ENCODE data around the gene ADAMTSL2. TPM values are rescaled to one million over a fixed set of nuclear protein-coding genes. Genes with fewer than 3 reads are reported as not detected.

The ADAMTSL2 gene
- total RNA-seq, 1 donor from 2014 or later, result not detected

DNA sequence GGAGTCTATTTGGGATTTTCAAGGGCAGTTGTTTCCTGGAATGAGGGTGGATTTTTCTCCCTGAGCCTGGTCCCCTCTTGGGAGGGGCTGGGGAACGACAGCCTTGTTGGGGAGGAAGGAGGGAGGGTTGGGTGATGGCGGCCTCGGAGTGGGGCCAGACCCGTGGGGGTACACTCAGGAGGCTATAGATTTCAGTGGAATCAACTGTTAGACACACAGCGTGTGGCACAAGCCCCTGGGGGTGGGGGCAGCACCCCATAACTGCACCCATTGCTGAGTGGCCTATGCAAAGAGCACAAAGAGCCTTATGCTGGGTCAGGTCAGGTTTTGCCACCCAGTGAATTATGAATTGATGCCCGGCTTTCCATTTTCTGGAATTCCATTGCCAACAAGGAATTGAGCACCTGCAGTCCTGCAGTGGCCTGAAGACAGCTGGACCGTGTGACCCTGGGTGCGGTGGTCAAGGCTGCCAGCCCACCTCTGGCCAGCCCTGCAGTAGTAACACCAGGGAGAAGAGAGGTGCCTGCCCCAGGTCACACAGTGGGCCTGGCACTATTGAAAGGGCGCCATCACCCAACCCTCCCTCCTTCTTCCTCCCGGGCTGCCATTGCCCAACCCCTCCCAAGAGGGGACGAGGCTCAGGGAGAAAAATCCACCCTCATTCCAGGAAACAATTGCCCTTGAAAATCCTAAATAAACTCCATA, 18.1 kb upstream of the ADAMTSL2 start:
- DNase-seq (ENCODE audit: low spot score), result no peak
- Mint-ChIP-seq H3K9me3 (no peaks in the 10 kb centered on the region), H3K27ac (no peak overlapping the region), H3K27me3 (ENCODE audit: low read depth) (no peaks in the 10 kb centered on the region), H3K4me1 (ENCODE audit: low read depth) (no peaks in the 10 kb centered on the region), H3K36me3 (ENCODE audit: low read depth) (no peaks in the 10 kb centered on the region), H3K4me3 (ENCODE audit: low read depth) (no peak overlapping the region)
- intact Hi-C loops (cut with micrococcal nuclease), result no loop called here

DNA sequence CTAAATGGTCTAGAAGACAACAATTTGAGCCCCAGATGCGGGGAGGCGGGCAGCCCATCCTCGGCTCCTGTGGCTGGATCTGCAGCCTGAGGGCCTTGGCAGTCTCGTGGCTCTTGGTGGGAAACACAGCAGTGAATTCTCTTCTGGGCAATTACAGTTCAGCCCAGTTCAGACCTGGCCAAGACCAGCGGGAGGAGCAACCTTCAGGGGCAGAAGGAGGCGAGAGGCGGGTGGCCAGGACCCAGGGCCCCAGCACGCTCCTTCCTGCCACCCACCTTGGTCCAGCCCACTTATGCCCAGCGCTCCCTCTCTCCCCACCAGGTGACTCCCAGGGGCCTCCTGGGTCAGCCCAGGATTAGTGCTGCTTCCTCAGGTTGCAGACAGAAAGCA, 17.5 kb upstream of the ADAMTSL2 start:
- no peak for DNase-seq (ENCODE audit: low spot score)
- no peaks in the 10 kb centered on the region for H3K9me3 Mint-ChIP-seq
- H3K27me3 Mint-ChIP-seq (ENCODE audit: low read depth), result no peaks in the 10 kb centered on the region
- no peak overlapping the region for H3K27ac Mint-ChIP-seq
- no peaks in the 10 kb centered on the region for H3K36me3 Mint-ChIP-seq (ENCODE audit: low read depth)
- H3K4me1 Mint-ChIP-seq (ENCODE audit: low read depth), result no peaks in the 10 kb centered on the region
- no peak overlapping the region for H3K4me3 Mint-ChIP-seq (ENCODE audit: low read depth)
- intact Hi-C loops (cut with micrococcal nuclease), result no loop called here

DNA sequence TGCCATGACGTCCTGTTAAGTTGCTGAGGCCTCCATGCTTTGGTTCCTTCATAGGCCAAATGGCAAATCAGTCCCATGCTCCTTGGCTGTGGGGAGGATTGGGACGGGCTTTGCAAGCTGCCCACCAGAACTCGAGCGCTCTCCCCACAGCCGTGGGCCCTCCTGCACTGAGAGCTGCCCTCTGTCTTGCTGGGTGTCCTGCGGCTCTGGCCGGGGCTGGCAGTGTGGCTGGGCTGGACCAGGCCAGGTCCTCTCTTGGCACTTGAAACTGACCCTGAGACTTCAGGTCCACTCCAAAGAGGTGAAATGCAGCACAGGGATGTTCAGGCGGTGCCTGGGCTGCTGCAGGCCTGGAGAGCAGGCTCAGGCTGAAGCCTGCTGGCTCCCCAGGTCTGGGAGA, 16.8 kb upstream of the ADAMTSL2 start:
- Mint-ChIP-seq H3K27ac (no peak overlapping the region), H3K36me3 (ENCODE audit: low read depth) (no peaks in the 10 kb centered on the region), H3K9me3 (no peaks in the 10 kb centered on the region), H3K4me1 (ENCODE audit: low read depth) (no peaks in the 10 kb centered on the region), H3K4me3 (ENCODE audit: low read depth) (no peak overlapping the region), H3K27me3 (ENCODE audit: low read depth) (no peaks in the 10 kb centered on the region)
- DNase-seq (ENCODE audit: low spot score), result no peak
- intact Hi-C loops (cut with micrococcal nuclease), result no loop called here

DNA sequence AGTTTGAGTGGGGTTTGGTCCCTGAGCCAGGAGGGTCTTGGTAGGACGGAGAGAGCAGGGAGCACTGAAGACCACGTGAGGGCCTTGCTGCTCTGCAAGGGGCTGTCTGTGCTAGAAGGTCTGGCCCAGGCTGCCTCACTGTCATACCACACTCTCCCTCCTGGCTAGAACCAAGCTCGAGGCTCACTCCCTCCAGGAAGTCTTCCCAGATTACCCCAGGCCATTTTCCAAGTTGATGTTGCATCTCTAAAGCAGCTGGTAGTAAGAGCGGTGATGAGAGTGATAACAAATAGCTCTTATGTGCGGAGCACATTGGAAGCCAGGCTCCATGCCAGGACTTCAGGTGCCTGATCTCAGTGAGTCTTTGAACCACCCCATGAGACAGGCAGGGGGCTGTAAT, 16.3 kb upstream of the ADAMTSL2 start:
- H3K27me3 Mint-ChIP-seq (ENCODE audit: low read depth), result no peaks in the 10 kb centered on the region
- H3K4me1 Mint-ChIP-seq (ENCODE audit: low read depth), result no peaks in the 10 kb centered on the region
- H3K9me3 Mint-ChIP-seq, result no peaks in the 10 kb centered on the region
- no peak overlapping the region for H3K27ac Mint-ChIP-seq
- no peak for DNase-seq (ENCODE audit: low spot score)
- H3K4me3 Mint-ChIP-seq (ENCODE audit: low read depth), result no peak overlapping the region
- intact Hi-C loops (cut with micrococcal nuclease), result no loop called here
- H3K36me3 Mint-ChIP-seq (ENCODE audit: low read depth), result no peaks in the 10 kb centered on the region

DNA sequence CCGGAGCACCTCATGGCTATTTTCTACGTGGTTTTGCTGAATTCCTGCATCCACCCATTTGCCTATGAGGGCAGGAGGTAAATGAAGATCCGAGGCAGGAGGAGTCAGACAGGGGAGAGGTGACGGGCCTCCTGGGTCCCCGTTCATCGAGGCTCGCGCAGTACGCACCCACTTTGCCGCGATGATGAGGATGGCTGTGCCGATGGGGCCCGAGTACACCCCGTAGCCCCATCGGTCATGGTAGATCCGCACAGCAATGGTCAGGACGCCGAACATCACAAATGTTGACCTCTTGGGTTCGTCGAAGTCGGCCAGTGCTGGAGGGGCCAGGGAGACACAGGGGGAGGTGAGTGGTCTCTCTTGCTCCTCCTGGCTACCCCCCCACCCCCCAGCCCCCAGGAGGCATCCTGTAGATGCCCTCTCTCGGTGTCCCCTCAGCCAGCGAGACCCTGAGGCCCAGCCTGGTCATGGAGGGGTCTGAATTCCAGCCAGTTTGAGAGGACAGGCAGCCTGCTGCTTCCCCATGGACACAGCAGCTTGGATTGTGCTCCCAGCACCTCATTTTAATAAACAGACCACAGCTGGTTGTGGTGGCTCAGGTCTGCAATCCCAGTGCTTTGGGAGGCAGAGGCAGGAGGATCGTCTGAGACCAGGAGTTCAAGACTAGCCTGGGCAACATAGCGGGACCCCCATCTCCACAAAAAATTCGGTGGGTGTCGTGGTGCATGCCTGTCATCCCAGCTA, 15.6 kb upstream of the ADAMTSL2 start:
- no peak overlapping the region for H3K27ac Mint-ChIP-seq

GRCh38 chr9:133519693-133520092, 14.8 kb upstream of the ADAMTSL2 start:
- no peaks in the 10 kb centered on the region for H3K36me3 Mint-ChIP-seq (ENCODE audit: low read depth)
- no peak overlapping the region for H3K27ac Mint-ChIP-seq
- no peaks in the 10 kb centered on the region for H3K27me3 Mint-ChIP-seq (ENCODE audit: low read depth)
- no peak for DNase-seq (ENCODE audit: low spot score)
- H3K4me1 Mint-ChIP-seq (ENCODE audit: low read depth), result no peaks in the 10 kb centered on the region
- intact Hi-C loops (cut with micrococcal nuclease), result no loop called here
- no peak overlapping the region for H3K4me3 Mint-ChIP-seq (ENCODE audit: low read depth)
- no peaks in the 10 kb centered on the region for H3K9me3 Mint-ChIP-seq

More for the DNA sequence above, 15.6 kb upstream of the ADAMTSL2 start:
- H3K27me3 Mint-ChIP-seq (ENCODE audit: low read depth), result no peaks in the 10 kb centered on the region
- no peaks in the 10 kb centered on the region for H3K4me1 Mint-ChIP-seq (ENCODE audit: low read depth)
- DNase-seq (ENCODE audit: low spot score), result no peak
- H3K4me3 Mint-ChIP-seq (ENCODE audit: low read depth), result no peak overlapping the region
- no peaks in the 10 kb centered on the region for H3K36me3 Mint-ChIP-seq (ENCODE audit: low read depth)
- no peaks in the 10 kb centered on the region for H3K9me3 Mint-ChIP-seq
- intact Hi-C loops (cut with micrococcal nuclease), result no loop called here

- intact Hi-C loops (cut with micrococcal nuclease), result no loop called here
- DNase-seq (ENCODE audit: low spot score), result no peak
- no peaks in the 10 kb centered on the region for H3K9me3 Mint-ChIP-seq
- no peak overlapping the region for H3K27ac Mint-ChIP-seq
- no peaks in the 10 kb centered on the region for H3K36me3 Mint-ChIP-seq (ENCODE audit: low read depth)
- no peak overlapping the region for H3K4me3 Mint-ChIP-seq (ENCODE audit: low read depth)
- H3K27me3 Mint-ChIP-seq (ENCODE audit: low read depth), result no peaks in the 10 kb centered on the region
- H3K4me1 Mint-ChIP-seq (ENCODE audit: low read depth), result no peaks in the 10 kb centered on the region
Measured at GRCh38 chr9:133520121-133520835, 14.2 kb upstream of the ADAMTSL2 start.

DNA sequence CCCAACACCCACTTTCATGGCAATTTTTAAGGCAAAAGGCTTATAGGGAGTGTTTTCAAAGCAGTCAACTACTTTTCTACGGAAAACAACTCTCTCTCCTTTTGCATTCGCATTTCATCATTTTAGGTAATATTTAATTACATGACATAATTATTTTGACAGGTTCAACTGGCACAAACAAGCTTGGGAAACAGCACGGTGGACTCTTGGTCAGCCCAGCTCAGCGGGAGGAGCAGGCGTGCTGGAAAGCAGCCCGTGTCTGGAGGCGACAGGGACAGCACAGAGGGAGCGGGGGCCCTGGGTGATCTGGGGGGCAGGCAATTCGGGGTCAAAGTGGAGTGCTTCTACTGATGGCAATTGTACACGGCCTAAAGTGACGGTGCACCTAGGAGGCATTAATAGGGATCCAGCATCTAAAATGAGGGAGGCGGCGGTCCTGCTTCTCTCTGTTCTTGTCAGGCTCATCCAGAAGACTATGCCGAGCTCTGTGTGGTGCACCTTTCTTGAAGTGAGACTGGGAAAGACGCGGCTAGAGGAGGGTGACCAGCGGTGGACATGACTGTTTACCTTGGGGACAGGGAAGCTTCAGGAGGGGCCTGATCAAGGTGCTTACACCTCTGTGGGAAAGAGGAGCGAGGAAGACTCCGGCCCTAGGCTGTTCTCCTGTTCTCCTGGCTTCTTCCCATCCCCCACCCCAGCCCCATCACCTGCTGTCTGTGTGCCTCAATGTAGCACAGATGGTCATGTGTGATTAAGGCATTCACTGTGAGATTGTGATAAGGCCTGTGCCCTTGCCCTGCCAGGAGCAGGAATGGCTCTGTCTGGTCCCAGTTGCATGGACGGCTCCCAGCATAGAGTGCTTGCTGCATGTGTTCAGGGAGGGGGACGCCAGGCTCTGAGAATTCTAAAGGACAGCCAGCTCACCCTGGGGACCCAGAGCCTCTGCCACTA, 13.1 kb upstream of the ADAMTSL2 start:
- intact Hi-C loops (cut with micrococcal nuclease), result no loop called here
- Mint-ChIP-seq H3K27ac (no peak overlapping the region), H3K4me1 (ENCODE audit: low read depth) (no peaks in the 10 kb centered on the region), H3K9me3 (no peaks in the 10 kb centered on the region), H3K4me3 (ENCODE audit: low read depth) (no peak overlapping the region), H3K27me3 (ENCODE audit: low read depth) (no peaks in the 10 kb centered on the region), H3K36me3 (ENCODE audit: low read depth) (no peaks in the 10 kb centered on the region)
- DNase-seq (ENCODE audit: low spot score), result no peak

DNA sequence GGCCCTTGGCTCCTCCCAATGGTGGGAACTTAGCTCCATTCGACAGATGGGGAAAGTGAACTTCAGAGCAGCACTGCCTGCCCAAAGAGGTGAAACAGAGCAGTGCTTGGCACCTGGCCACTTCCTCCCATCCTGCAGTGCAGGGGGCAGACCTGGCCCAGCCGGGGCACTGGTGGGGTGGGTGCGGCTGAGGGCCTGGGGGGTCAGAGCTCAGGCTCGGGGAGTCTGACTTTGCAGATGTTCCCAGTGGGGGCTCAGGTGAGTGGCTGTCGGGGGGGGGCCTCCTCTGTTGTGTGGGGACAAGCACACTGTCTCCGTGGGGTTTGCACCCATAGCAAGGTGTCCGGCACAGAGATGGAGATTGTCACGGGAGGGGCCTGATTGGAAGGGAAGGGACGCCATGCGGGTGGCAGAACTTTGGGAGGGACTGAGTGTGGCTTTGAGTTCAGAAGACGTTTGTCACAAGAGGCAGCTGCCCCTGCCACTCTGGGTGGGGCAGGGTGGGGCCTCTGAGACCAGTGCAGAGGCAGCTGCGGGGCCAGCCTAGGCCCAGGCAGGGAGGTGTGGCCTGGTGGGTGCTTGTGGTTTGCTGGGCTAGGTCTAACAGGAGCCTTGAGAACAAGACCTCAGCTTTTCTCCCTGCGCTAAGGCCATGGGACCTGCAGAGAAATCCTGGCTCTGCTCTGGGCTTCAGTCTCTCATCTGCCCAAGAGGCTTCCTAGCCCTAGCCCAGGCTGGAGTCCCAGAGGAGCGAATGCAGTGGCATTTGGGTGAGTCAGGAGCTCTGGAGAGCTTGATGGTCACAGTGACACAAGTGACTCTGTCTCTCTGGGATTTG, 12.2 kb upstream of the ADAMTSL2 start:
- H3K27ac Mint-ChIP-seq, result no peak overlapping the region
- H3K27me3 Mint-ChIP-seq (ENCODE audit: low read depth), result no peaks in the 10 kb centered on the region
- intact Hi-C loops (cut with micrococcal nuclease), result no loop called here
- H3K36me3 Mint-ChIP-seq (ENCODE audit: low read depth), result no peaks in the 10 kb centered on the region
- H3K9me3 Mint-ChIP-seq, result no peaks in the 10 kb centered on the region
- DNase-seq (ENCODE audit: low spot score), result no peak
- no peaks in the 10 kb centered on the region for H3K4me1 Mint-ChIP-seq (ENCODE audit: low read depth)
- no peak overlapping the region for H3K4me3 Mint-ChIP-seq (ENCODE audit: low read depth)

GRCh38 chr9:133523106-133523505, 11.4 kb upstream of the ADAMTSL2 start:
- Mint-ChIP-seq H3K27me3 (ENCODE audit: low read depth) (no peaks in the 10 kb centered on the region), H3K9me3 (no peaks in the 10 kb centered on the region), H3K4me1 (ENCODE audit: low read depth) (no peaks in the 10 kb centered on the region), H3K27ac (no peak overlapping the region), H3K36me3 (ENCODE audit: low read depth) (no peaks in the 10 kb centered on the region), H3K4me3 (ENCODE audit: low read depth) (no peak overlapping the region)
- DNase-seq (ENCODE audit: low spot score), result no peak
- intact Hi-C loops (cut with micrococcal nuclease), result no loop called here

DNA sequence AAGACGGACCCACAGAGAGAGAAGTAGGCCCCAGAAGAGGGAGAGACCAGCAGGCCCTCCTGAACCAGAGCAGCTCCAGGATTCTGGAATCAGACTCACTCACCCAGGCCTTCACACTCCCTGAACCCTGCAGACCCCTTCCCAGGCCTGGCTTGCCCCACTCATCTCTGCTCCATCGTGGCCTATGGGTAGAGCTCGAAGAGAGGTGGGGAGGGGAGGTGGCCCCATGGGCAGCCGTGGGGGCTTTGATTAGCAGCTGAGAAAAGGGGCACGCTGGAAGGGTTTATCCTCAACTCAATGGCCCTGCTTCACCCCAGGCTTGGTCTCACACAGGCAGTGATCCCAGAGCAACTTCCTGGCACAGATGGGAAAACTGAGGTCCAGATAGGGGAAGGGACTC, 10.4 kb upstream of the ADAMTSL2 start:
- Mint-ChIP-seq H3K9me3 (no peaks in the 10 kb centered on the region), H3K4me1 (ENCODE audit: low read depth) (no peaks in the 10 kb centered on the region), H3K36me3 (ENCODE audit: low read depth) (no peaks in the 10 kb centered on the region), H3K4me3 (ENCODE audit: low read depth) (no peak overlapping the region), H3K27me3 (ENCODE audit: low read depth) (no peaks in the 10 kb centered on the region), H3K27ac (no peak overlapping the region)
- no peak for DNase-seq (ENCODE audit: low spot score)
- intact Hi-C loops (cut with micrococcal nuclease), result no loop called here

All from activated T-helper 2 cell treated with anti-CD3 and anti-CD28 coated beads, Interferon-gamma antibody, Interleukin-2, Interleukin-4, amounts not matched to agents 10 μg/mL and 5 μg/mL and 100 μg/mL, durations not matched to agents 14 hours and 24 hours and 36 hours (primary cell).